Activated T-cell treated with anti-CD3 and anti-CD28 coated beads, Interleukin-2, amount 50 U/mL, for 72 hours (primary cell): Measurements from ENCODE around the gene TICAM2. TPM values are rescaled to one million over a fixed set of nuclear protein-coding genes. Genes with fewer than 3 reads are reported as not detected.

Experiments
- ATAC-seq, 2 donors: fragments of 150-1000 bp; cut with Tn5 transposase; replicated peaks in 1 of 2; 2 replicates each; pipeline ENCODE4 v1.10.0; 2021; ENCODE audit warnings: moderate library complexity in 2 of 2, mild to moderate bottlenecking in 1 of 2
- DNase-seq, 2 donors: peaks; one replicate each; pipeline ENCODE4 v3.0.0; 2021 to 2022; ENCODE audit warnings: mixed read lengths in 1 of 2
- H3K27ac Mint-ChIP-seq: one replicate; pipeline ENCODE4 v1.8.0; 2022; ENCODE audit warnings: mild to moderate bottlenecking, moderate library complexity, mixed read lengths
- H3K27me3 Mint-ChIP-seq: one replicate; pipeline ENCODE4 v1.8.0; 2022; ENCODE audit warnings: low read depth, mixed read lengths
- H3K36me3 Mint-ChIP-seq, 2 donors: one replicate each; pipeline ENCODE4 v1.8.0; 2022; ENCODE audit warnings: mixed read lengths in 2 of 2, mild to moderate bottlenecking in 1 of 2; ENCODE audit not compliant: insufficient read depth in 2 of 2
- H3K4me1 Mint-ChIP-seq: one replicate; pipeline ENCODE4 v1.8.0; 2022; ENCODE audit warnings: low read depth, mixed read lengths
- H3K4me3 Mint-ChIP-seq, 2 donors: one replicate each; pipeline ENCODE4 v1.8.0; 2022; ENCODE audit warnings: mild to moderate bottlenecking in 2 of 2, mixed read lengths in 2 of 2, moderate library complexity in 2 of 2
- H3K9me3 Mint-ChIP-seq, 2 donors: one replicate each; pipeline ENCODE4 v1.8.0; 2022; ENCODE audit warnings: mixed read lengths in 2 of 2
- total RNA-seq, 2 donors: library from RNA; stranded (reverse); gene quantifications; one replicate each; pipeline ENCODE4 v1.2.3, GENCODE V29; 2022

The TICAM2 gene
- total RNA-seq, 2 donors from 2014 or later: 0.77 to 2.1 TPM

- H3K9me3 Mint-ChIP-seq: no peaks in the 10 kb centered on the region
- no peaks in the 10 kb centered on the region for H3K36me3 Mint-ChIP-seq
- H3K4me3 Mint-ChIP-seq: no peak overlapping the region
- H3K4me1 Mint-ChIP-seq: peaks cover 5% of the 10 kb centered on the region
- no peak overlapping the region for H3K27ac Mint-ChIP-seq
- peaks cover 6% of the 10 kb centered on the region for H3K27me3 Mint-ChIP-seq
- DNase-seq: no peak
- no peak for ATAC-seq
Observed at GRCh38 chr5:115553082-115553481, 49.2 kb downstream of the TICAM2 start.

GRCh38 chr5:115551415-115551814 is 50.9 kb downstream of the TICAM2 start:
- ATAC-seq: no peak
- DNase-seq: no peak

GRCh38 chr5:115549154-115549553 is 53.1 kb downstream of the TICAM2 start:
- H3K4me3 Mint-ChIP-seq: no peak overlapping the region
- H3K36me3 Mint-ChIP-seq: peaks cover 6 to 13% of the 10 kb centered on the region in 2 donors
- peaks cover 6% of the 10 kb centered on the region for H3K27me3 Mint-ChIP-seq
- peak; percentile 7 to 20 for DNase-seq
- peaks cover 12% of the 10 kb centered on the region for H3K4me1 Mint-ChIP-seq
- H3K9me3 Mint-ChIP-seq: peaks cover 2 to 3% of the 10 kb centered on the region in 2 donors
- no peak for ATAC-seq
- H3K27ac Mint-ChIP-seq: no peak overlapping the region

More at GRCh38 chr5:115551415-115551814, 50.9 kb downstream of the TICAM2 start:
- Mint-ChIP-seq H3K27me3 (peaks cover 6% of the 10 kb centered on the region), H3K9me3 (peaks cover 0 to 2% of the 10 kb centered on the region in 2 donors), H3K36me3 (peaks cover 0 to 1% of the 10 kb centered on the region in 2 donors), H3K4me1 (peaks cover 5% of the 10 kb centered on the region), H3K4me3 (no peak overlapping the region), H3K27ac (no peak overlapping the region)

- no peak overlapping the region for H3K4me3 Mint-ChIP-seq
- peaks cover 6% of the 10 kb centered on the region for H3K27me3 Mint-ChIP-seq
- H3K36me3 Mint-ChIP-seq: peaks cover 6 to 13% of the 10 kb centered on the region in 2 donors
- no peak for ATAC-seq
- DNase-seq: no peak
- peaks cover 12% of the 10 kb centered on the region for H3K4me1 Mint-ChIP-seq
- H3K27ac Mint-ChIP-seq: no peak overlapping the region
- peaks cover 2 to 3% of the 10 kb centered on the region in 2 donors for H3K9me3 Mint-ChIP-seq
Observed at GRCh38 chr5:115548683-115549082, 53.6 kb downstream of the TICAM2 start.

GRCh38 chr5:115545351-115545882 is 56.9 kb downstream of the TICAM2 start:
- ATAC-seq: no peak
- Mint-ChIP-seq H3K9me3 (peaks cover 2 to 3% of the 10 kb centered on the region in 2 donors), H3K4me1 (peaks cover 39% of the 10 kb centered on the region), H3K27ac (no peak overlapping the region), H3K4me3 (peak overlapping the region; percentile 89 to 96), H3K27me3 (no peaks in the 10 kb centered on the region), H3K36me3 (peaks cover 13 to 32% of the 10 kb centered on the region in 2 donors)
- no peak for DNase-seq

GRCh38 chr5:115544436-115545350 is 57.6 kb downstream of the TICAM2 start, which contains the start of gene FEM1C:
TSS of gene FEM1C (minus strand) at chr5:115544775. CDS start at chr5:115543493, 1,282 bp downstream.
- peaks cover 46% of the 10 kb centered on the region for H3K4me1 Mint-ChIP-seq
- peak within 1 kb of the TSS; percentile 97 for H3K27ac Mint-ChIP-seq
- peak; percentile 97 for ATAC-seq
- peaks cover 2 to 3% of the 10 kb centered on the region in 2 donors for H3K9me3 Mint-ChIP-seq
- peak within 1 kb of the TSS; percentile 89 to 96 for H3K4me3 Mint-ChIP-seq
- no peaks in the 10 kb centered on the region for H3K27me3 Mint-ChIP-seq
- DNase-seq: peak; percentile 97
- H3K36me3 Mint-ChIP-seq: peaks cover 15 to 36% of the 10 kb centered on the region in 2 donors

GRCh38 chr5:115544043-115544435 is 58.2 kb downstream of the TICAM2 start:
- Mint-ChIP-seq H3K27me3 (no peaks in the 10 kb centered on the region), H3K9me3 (peaks cover 2 to 3% of the 10 kb centered on the region in 2 donors), H3K4me3 (peak overlapping the region; percentile 89 to 96), H3K27ac (peak overlapping the region; percentile 97), H3K4me1 (peaks cover 50% of the 10 kb centered on the region), H3K36me3 (peaks cover 17 to 40% of the 10 kb centered on the region in 2 donors)
- ATAC-seq: peak; percentile 24 to 26
- no peak for DNase-seq

- Mint-ChIP-seq H3K9me3 (peaks cover 2 to 3% of the 10 kb centered on the region in 2 donors), H3K4me3 (peak overlapping the region; percentile 89 to 96), H3K36me3 (peaks cover 17 to 45% of the 10 kb centered on the region in 2 donors), H3K27ac (peak overlapping the region; percentile 97), H3K27me3 (no peaks in the 10 kb centered on the region), H3K4me1 (peaks cover 53% of the 10 kb centered on the region)
- peak; percentile 51 to 53 for DNase-seq
- ATAC-seq: peak; percentile 15 to 18
Observed at GRCh38 chr5:115543365-115544042, 58.8 kb downstream of the TICAM2 start.

GRCh38 chr5:115542651-115543364 is 59.5 kb downstream of the TICAM2 start:
- H3K4me1 Mint-ChIP-seq: peaks cover 60% of the 10 kb centered on the region
- H3K36me3 Mint-ChIP-seq: peaks cover 20 to 48% of the 10 kb centered on the region in 2 donors
- no peaks in the 10 kb centered on the region for H3K27me3 Mint-ChIP-seq
- H3K27ac Mint-ChIP-seq: peak overlapping the region; percentile 97
- peak overlapping the region; percentile 89 to 96 for H3K4me3 Mint-ChIP-seq
- peaks cover 2 to 3% of the 10 kb centered on the region in 2 donors for H3K9me3 Mint-ChIP-seq
- no peak for ATAC-seq
- DNase-seq: no peak

- H3K4me3 Mint-ChIP-seq: peak overlapping the region; percentile 89 to 96
- DNase-seq (no peak), ATAC-seq (no peak)
- H3K4me1 Mint-ChIP-seq: peaks cover 64% of the 10 kb centered on the region
- peaks cover 20 to 50% of the 10 kb centered on the region in 2 donors for H3K36me3 Mint-ChIP-seq
- peaks cover 2 to 3% of the 10 kb centered on the region in 2 donors for H3K9me3 Mint-ChIP-seq
- no peaks in the 10 kb centered on the region for H3K27me3 Mint-ChIP-seq
- peak overlapping the region; percentile 97 for H3K27ac Mint-ChIP-seq
Observed at GRCh38 chr5:115542086-115542485, 60.2 kb downstream of the TICAM2 start.

- ATAC-seq (no peak), DNase-seq (no peak)
- H3K36me3 Mint-ChIP-seq: peaks cover 20 to 49% of the 10 kb centered on the region in 2 donors
- H3K27me3 Mint-ChIP-seq: no peaks in the 10 kb centered on the region
- H3K4me3 Mint-ChIP-seq: peak overlapping the region; percentile 89 to 96
- H3K27ac Mint-ChIP-seq: peak overlapping the region; percentile 64
- H3K9me3 Mint-ChIP-seq: peaks cover 1 to 2% of the 10 kb centered on the region in 2 donors
- peaks cover 69% of the 10 kb centered on the region for H3K4me1 Mint-ChIP-seq
Observed at GRCh38 chr5:115541611-115542010, 60.7 kb downstream of the TICAM2 start.

GRCh38 chr5:115535479-115536035 is 66.7 kb downstream of the TICAM2 start:
- H3K36me3 Mint-ChIP-seq: peaks cover 19 to 39% of the 10 kb centered on the region in 2 donors
- no peak for DNase-seq
- H3K9me3 Mint-ChIP-seq: no peaks in the 10 kb centered on the region
- no peaks in the 10 kb centered on the region for H3K27me3 Mint-ChIP-seq
- peaks cover 82% of the 10 kb centered on the region for H3K4me1 Mint-ChIP-seq
- no peak for ATAC-seq
- peak overlapping the region in 1 of 2 donors; percentile 46 for H3K4me3 Mint-ChIP-seq
- peak overlapping the region; percentile 50 for H3K27ac Mint-ChIP-seq
